Smooth muscle cell of the brain vasculature (primary cell): ENCODE data around the gene EEPD1.
"Not testable (repeated sequence)": the region's sequence is repeated elsewhere in the genome, so short reads cannot be mapped to it uniquely, and the experiment has no call there.

Experiments used
- DNase-seq: peaks from one replicate; pipeline ENCODE4 v3.0.0-alpha.2; 2012; ENCODE audit warnings: low read depth, low spot score

Gene EEPD1

DNA sequence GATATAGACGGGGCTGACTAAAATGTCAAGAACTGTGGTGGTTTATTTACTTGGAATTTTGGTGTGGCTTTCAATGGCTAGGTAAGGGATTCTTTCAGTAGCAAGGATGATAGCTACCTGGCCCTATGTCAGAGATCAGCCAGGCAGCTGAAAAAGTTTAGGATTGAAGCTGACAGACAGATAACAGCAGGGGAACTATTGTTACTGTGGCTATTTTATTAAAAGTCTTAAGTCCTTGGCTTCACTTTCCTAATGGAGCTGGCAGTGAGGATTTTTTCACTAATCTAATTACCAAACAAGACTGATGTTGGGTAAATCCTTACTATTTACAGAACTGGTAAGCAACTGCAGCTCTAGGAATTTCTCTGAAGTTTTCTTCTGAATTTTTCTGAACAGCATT, 164.2 kb downstream of the EEPD1 start:
- DNase-seq, result no peak

DNA sequence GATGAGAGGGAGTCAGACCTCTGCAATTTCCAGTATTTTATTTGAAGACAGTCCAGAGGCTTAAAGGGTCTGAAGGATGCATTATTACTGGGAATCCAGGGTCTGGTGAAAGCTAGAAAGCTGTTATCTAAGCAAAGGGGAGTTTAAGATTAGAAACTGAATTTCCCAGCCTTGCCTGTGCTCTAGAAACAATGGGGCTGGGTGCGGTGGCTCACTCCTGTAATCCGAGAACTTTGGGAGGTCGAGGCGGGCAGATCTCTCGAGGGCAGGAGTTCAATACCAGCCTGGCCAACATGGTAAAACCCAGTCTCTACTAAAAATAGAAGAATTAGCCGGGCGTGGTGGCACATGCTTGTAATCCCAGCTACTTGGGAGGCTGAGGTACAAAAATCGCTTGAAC, 165.1 kb downstream of the EEPD1 start:
- DNase-seq, result no peak

DNA sequence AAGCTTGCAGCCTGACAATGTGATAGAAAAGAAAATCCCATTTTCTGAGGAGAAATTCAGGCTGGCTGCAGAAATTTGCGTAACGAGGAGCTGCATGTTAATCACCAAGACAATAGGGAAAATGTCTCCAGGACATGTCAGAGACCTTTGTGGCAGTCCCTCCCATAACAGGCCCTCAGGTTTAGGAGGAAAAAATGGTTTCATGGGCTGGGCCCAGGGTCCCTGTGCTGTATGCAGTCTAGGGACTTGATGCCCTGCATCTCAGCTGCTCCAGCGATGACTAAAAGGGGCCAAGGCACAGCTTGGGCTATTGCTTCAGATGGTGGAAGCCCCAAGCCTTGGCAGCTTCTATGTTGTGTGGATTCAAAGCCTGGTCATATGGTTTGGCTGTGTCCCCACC, 168.2 kb downstream of the EEPD1 start:
- not testable (repeated sequence) for DNase-seq

DNA sequence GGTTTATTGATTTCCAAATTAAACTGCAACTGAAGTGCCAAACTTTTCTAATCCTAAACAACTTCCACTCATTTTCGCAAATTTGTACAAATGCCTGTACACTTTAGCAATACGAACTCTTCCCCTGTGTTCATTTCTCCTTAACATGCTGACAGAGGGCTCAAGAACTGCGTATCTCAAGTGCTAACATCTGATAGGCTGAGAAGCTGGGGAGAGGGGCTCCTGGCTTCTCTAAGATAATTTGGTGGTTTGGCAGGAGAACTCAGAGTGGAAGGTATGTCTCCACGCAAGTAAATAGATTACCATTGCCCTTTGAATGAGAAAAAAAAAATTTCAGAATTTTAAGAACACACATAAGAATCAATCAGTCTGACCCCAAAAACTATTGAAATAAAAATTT, 183.3 kb downstream of the EEPD1 start:
- no peak for DNase-seq

DNA sequence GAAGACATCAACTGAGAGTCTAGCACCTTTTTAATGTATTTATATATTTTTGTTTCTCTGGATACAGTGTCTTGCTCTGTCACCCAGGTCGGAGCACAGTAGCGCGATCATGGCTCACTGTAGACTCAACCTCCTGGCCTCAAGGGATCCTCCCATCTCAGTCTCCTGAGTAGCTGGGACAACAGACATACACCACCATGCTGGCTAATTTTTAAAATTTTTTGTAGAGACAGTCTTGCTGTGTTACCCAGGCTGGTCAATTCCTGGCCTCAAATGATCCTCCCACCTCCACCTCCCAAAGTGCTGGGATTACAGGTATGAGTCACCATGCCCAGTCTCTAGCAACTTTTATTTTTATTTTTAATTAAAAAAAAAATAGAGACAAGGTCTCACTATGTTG, 185.2 kb downstream of the EEPD1 start:
- DNase-seq, result no peak

DNA sequence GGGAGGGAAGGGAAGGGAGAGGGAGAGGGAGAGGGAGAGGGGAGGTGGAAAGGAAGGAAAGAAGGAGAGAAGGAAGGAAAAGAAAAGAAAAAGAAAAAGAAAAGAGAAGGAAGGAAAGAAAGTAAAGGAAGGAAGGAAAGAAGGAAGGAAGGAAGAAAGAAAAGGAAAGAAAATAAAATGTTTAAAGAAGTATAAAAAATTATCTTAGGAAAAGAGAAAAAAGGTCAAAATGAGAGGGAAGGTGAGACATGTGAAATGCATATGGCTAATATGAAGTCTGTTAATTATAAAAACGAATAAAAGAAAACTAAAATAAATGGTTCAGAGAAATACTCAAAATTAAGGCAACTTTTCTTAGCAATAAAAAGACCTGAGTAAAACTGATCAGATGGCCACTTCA, 190.5 kb downstream of the EEPD1 start:
- DNase-seq, result no peak

DNA sequence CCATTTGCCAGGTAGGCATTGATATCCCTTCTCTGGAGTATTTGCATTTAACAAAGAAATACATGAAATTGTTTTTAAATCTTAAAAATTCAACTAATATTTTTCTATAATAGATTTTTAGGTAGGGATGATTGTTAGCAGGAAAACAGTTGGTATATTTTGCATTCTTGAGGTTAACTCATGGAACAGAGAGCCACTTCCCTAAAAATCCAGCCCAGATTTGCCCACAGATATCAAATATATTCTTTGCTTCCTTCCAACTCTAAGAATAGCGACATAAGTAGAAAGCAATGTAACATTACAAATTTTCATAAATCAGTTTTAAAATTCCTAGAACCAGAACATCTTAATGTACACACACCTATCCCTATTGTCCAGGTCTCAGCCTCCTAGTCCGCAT, 191.6 kb downstream of the EEPD1 start:
- DNase-seq, result no peak

DNA sequence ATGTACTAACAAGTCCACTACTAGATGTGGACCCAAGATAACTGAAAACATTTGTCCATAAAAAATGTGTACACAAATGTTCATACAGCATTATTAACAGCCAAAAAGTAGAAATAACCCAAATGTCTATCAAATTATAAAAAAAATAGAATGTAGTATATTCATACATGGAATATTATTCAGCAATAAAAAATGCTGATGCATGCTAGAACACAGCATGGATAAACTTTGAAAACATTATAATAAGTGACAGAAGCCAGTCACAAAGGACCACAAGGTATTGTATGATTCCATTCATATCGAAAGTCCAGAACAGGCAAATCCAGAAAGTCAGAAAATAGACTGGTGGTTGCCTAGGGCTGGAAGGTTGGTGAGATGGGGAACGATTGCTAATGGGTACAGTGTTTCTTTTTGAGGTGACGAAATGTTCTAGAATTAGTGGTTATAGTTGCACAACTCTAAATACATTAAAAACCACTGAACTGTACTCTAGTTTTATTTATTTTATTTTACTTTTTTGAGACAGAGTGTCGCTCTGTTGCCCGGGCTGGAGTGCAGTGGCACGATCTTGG, 193.3 kb downstream of the EEPD1 start:
- no peak for DNase-seq

DNA sequence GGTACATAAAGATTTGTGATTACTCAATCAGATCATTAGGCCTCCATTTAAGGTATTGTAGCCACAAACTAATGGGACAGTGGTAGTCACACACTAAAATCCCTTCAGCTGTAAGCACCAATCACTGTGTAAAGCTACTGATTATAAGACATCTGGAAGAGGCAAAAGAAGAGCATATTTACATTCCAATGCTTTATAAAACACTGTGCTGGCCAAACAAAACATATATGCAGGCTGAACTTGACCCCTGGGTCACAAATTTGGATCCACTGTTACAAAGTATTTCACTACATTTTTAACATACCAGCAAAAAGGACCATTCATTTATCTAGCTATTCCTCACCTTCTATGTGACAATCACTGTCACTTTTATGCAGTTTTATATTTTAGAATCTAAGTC, 195.2 kb downstream of the EEPD1 start:
- DNase-seq, result peak; percentile 64

DNA sequence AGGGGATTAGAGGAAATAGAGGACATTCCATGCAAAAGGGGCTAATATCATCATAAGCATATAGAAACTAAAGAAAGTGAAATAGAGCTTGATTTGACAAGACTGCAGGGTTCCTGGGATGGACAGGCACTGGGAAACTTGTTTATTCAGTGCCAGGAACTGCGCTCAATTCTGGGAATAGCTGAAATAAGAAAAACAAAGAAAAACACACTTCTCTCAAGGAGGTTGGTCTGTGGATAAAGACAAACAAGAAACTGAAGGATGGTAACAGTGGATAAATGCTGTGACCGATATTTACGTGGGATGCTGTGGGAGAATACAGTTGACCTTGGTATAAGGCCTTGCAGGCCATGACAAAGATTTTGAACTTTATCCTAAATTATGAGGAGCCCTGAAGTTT, 195.7 kb downstream of the EEPD1 start:
- peak; percentile 52 for DNase-seq

DNA sequence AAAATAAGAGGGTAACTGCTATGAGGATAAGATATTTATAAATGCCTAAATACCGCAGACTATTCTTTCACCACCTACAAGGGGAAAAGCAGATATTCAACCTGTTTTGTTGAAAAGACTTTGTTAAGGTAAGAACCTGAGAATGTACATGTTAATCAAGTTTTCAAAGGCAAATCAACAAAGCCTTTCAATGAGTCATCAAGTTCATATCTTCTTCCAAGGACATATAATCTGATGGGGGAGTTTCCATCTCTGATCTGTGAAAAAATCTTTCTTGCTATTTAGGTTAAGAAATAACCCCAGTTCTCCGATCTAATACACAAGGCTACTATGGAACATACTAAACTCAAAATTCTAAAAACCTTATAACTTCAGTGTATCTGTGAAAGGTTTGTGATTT, 196.6 kb downstream of the EEPD1 start:
- no peak for DNase-seq
